HG02973 (cell line): ENCODE results near the gene IL1F10.

ENCODE experiments used
- ATAC-seq: cut with Tn5 transposase; IDR thresholded peaks from one replicate; pipeline ENCODE4 v1.9.1; 2021; ENCODE audit warnings: moderate library complexity; ENCODE audit not compliant: unreplicated experiment

IL1F10 gene

GRCh38 chr2:113058998-113059960, 8.5 kb upstream of the IL1F10 start, which contains the start of gene IL36RN:
Gene IL36RN, plus strand, starts transcription at chr2:113059198. Its CDS starts 241 bp downstream, at chr2:113059439.
- ATAC-seq, result no peak

DNA sequence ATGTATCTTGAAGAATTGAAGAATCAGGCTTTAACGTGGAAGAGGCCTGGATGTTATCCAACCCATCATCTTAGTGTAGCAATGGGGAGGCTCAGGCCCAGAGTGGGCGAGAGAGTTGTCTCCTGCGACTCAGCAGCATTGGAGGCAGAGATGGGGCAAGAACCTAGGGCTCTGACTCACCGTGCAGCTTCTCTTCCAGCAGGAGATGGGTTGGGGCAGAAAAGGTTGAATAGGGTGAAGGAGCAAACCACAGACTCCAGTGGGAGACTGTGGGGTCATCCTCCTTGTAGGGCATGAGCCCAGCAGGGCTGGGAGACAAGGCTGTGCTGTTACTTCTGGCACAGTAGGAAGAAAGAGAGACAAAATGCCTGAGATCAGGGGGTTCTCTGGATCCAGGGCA, 7.4 kb upstream of the IL1F10 start:
- ATAC-seq, result no peak

DNA sequence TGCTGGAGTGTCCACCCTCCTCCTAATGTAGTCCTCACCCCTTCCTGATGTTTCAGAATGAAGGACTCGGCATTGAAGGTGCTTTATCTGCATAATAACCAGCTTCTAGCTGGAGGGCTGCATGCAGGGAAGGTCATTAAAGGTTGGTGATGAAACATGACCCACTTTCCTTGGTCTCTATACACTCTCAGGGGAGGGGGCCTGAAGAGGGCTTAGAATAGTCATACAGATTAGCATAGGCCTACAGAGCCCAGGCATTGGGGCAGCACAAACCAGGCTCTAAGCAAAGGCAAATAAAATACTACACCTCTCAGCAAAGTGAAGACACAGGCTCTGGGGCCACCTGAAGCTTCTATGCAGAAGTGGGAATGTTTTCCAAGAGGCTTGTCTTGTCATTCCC, 7.0 kb upstream of the IL1F10 start:
- ATAC-seq, result no peak

DNA sequence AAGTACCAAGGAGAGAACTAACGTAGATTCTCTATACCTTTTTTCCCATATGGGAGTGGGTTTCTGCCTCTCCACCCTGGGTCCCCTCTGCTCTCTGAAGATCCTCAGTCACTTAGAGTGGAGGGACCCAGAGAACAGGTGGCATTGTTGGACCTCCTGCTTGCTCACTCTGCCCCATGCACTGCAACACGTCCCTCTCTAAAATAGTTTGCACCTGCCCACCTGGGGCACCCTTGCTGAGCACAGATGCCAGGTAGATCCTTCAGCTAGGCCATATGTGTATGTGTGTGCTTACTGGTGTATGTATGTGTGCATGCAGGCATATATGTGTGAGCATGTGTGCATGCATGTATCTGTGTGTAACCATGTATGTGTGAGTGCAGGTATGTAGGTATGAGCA, 6.5 kb upstream of the IL1F10 start:
- no peak for ATAC-seq

GRCh38 chr2:113061896-113062770, 5.6 kb upstream of the IL1F10 start:
- no peak for ATAC-seq

DNA sequence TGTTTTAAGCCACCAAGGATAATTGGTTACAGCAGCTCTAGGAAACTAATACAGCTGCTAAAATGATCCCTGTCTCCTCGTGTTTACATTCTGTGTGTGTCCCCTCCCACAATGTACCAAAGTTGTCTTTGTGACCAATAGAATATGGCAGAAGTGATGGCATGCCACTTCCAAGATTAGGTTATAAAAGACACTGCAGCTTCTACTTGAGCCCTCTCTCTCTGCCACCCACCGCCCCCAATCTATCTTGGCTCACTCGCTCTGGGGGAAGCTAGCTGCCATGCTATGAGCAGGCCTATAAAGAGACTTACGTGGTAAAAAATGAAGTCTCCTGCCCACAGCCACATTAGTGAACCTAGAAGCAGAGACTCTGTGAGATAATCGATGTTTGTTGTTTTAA, 3.5 kb upstream of the IL1F10 start:
- ATAC-seq, result no peak

DNA sequence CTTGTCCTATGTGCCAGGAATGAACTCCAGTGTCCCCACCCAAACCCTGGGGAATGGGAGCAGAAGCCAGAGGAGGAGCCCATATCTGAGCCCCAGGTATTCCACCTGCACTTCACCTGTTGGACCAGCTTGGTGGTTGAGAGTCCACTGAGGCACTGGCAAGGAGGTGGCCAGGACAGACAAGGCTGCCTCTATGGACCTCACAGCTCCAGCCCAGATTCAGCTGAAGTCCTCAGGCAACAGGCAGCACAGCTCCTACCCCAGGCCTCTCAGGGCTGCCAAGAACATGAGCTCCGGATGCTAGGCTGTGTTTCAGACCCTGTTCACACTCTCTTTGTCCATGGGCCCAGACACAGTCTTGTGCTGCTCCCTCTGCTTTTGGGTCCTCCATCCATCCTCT, 2.9 kb upstream of the IL1F10 start:
- ATAC-seq, result no peak

DNA sequence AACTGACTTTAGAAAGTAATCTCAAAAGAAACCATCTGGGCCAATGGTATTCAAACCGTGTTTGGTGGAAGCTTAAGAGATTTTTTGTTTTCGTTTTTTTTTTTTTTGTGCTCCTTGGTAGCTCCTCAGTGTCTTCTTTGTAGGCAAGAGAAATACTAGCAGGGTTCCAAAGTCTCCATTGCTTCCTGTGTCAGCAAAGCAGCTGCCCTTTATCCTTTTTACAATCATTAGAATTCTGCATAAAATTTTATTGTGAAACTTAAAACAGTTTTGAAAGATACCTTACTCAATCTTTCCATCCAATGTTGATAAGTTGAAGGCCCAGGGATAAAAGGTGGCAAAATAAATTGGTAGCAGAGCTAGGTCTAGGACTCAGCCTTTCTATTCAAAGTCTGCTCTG, 479 bp downstream of the IL1F10 start:
- ATAC-seq, result no peak

DNA sequence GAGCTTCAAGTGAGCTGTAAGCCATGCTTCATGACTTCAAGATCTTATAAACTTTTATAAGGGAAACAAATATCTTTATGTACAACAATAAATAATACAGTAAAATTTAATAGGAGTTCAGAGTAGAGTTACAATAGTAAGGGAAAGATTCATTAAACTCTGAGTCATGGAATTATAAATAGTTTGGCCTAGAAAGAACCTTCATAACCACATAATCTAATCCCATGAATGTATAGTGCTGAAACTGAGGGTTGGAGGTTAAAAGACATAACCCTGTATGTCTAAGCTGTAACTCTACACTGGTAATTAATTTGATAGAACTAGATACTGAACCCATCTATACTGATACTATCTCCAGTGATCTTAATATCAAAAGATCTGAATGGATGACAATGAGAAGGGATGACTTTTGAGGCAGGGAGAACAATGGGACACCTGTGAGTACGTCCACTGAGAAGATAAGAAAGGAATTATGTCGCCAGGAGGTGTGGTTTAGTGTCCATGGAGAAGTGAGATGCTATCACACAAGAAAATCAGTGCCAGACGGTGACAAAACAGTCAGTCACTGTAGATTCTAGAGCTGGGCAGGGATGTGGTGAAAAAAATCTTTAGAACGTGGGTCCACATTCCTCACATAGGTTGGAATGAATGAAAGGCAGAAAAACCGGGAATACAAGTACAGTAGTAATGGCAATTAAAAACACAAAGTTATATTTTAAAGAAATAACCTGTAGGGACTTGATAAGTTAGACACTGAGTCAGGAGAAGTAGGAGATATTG, 1.1 kb downstream of the IL1F10 start:
- no peak for ATAC-seq

GRCh38 chr2:113069676-113070605, 2.2 kb downstream of the IL1F10 start:
- ATAC-seq, result no peak

- no peak for ATAC-seq
These were observed 2.8 kb downstream of the IL1F10 start for GRCh38 chr2:113070606-113070975.

DNA sequence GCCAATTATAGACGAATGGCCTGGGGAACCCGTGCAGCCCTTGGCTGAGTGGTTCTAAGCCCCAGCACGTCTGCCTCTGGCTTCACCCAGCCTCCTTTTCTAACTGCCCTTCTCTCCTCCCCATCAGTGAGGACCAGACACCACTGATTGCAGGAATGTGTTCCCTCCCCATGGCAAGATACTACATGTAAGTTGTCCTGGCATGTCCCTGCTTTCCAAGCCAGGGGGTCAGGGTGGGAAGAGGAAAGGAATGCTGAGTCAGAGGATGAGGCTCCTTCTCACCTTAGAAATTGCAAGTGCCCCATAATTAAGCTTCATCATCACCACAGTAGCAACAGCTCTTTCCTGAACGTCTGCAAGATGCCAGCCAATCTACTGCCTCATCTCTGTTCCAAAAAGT, 4.8 kb downstream of the IL1F10 start:
- no peak for ATAC-seq

- no peak for ATAC-seq
These were observed 5.6 kb downstream of the IL1F10 start for GRCh38 chr2:113073325-113073834.

GRCh38 chr2:113075030-113075429, 7.3 kb downstream of the IL1F10 start:
- no peak for ATAC-seq

DNA sequence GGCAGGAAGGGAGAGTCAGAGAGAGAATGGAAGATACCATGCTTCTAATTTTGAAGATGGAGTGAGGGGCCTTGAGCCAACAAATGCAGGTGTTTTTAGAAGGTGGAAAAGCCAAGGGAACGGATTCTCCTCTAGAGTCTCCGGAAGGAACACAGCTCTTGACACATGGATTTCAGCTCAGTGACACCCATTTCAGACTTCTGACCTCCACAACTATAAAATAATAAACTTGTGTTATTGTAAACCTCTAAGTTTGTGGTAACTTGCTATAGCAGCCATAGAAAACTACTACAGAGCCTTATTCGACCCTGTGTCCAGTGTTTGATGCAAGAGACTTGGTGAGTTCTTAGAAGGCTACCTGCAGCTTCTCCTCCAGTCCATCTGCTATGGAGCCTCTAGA, 7.8 kb downstream of the IL1F10 start:
- no peak for ATAC-seq

- ATAC-seq, result no peak
These were observed 9.3 kb downstream of the IL1F10 start for GRCh38 chr2:113076954-113077669.

- no peak for ATAC-seq
These were observed 10.2 kb downstream of the IL1F10 start for GRCh38 chr2:113077921-113078320.

- no peak for ATAC-seq
These were observed 10.6 kb downstream of the IL1F10 start for GRCh38 chr2:113078350-113078839.

DNA sequence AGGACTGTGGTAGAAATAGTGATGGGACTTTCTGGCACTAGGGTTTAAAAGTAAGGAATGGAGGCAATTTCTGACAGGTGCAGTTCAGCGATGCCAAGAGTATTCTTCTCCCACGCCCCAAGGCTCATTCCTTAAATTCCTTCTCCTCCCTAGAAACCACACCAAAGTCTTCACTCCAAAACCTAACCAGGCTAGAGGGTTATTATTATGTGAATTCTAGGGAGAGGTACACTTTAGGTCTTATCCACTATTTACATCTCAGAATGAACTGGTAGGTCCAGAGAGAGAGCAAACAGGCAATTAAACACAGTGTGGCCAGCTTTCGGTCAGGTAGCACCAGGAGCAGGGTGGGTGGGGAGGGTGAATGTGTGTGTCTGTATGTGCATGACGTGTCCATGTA, 11.4 kb downstream of the IL1F10 start:
- ATAC-seq, result no peak
